Hematopoietic multipotent progenitor cell treated with erythropoietin and hydrocortisone succinate and interleukin-3 and kit ligand, for 8 days (in vitro differentiated cells): Measurements from ENCODE around the gene MIA.
"Not testable (repeated sequence)": the region's sequence is repeated elsewhere in the genome, so short reads cannot be mapped to it uniquely, and the experiment has no call there.

Source experiments
- DNase-seq: peaks from one replicate; pipeline ENCODE4 v3.0.0-alpha.2; 2015

Gene MIA

DNA sequence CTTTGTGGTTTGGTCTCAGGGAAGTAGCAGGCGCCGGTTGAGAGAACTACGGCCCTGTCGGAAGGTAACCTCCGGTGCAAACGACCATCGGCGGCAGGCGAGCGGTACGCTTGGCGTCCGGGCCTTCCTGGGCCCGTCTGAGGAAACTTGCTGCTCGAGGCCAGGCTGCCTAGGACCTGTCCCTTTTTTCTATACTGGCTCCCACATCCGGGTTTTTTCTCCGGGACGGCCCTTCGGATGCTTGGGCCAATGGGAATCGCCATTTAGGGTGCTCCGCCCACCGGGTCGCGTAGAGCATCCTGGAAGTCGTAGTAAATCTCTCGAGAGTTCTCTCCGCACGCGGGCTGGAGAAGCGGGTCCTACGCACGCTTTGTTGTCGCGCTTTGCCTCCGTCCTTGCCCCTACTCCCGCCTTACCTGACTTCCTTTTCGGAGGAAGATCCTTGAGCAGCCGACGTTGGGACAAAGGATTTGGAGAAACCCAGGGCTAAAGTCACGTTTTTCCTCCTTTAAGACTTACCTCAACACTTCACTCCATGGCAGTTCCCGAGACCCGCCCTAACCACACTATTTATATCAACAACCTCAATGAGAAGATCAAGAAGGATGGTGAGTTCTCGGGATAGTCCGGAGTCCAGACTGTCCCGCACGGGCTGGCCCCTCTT lies 24.3 kb upstream of the MIA start, which contains the start of gene SNRPA:
TSS of gene SNRPA (plus strand) at position 330 of the 664 bp plus-strand sequence. CDS start at position 536, 206 bp downstream.
- DNase-seq, result peak; percentile 99

DNA sequence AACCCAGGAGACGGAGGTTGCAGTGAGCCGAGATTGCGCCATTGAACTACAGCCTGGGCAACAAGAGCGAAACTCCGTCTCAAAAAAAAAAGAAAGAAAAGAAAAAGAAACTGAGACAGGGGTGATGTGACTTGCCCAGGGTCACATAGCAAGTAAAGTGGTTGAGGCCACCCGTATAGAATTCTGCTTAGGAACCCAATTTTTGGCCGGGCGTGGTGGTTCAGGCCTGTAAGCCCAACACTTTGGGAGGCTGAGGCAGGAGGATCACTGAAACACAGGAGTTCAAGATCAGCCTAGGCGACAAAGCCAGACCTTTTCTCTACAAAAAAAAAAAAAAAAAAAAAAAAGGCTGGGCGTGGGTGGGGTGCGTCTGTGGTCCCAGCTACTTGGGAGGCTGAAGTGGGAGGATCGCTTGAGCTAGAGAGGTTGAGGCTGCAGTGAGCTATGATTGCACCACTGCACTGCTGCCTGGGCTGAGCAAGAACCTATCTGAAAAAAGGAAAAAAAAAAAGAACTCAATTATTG lies 23.0 kb upstream of the MIA start:
- peak; percentile 44 for DNase-seq

DNA sequence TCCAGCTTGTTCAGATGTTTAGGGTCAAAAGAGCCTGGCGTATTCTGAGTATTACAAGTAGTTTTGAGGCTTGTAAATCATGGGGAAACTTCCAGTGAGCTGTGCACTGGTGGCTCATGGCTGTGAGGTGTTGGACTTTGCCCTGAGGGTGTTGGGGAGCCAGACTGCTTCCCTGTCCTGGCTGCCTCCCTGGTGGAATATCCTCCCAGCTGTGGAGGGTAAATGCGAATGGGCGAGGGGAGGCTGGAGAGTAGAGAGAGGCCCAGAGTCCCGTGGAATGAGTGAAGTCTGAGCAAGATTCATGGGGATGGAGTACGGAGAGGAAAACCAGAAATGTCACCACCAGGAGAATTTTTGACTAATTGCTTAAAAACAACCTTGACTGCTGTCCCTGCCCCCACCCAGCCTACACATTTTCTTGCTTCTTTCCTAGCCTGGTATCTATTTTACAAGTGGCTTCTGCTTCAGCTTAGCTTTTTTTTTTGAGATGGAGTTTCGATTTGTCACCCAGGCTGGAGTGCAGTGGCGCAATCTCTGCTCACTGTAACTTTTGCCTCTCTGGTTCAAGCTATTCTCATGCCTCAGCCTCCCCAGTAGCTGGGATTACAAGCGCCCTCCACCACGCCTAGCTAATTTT lies 20.6 kb upstream of the MIA start:
- no peak for DNase-seq

DNA sequence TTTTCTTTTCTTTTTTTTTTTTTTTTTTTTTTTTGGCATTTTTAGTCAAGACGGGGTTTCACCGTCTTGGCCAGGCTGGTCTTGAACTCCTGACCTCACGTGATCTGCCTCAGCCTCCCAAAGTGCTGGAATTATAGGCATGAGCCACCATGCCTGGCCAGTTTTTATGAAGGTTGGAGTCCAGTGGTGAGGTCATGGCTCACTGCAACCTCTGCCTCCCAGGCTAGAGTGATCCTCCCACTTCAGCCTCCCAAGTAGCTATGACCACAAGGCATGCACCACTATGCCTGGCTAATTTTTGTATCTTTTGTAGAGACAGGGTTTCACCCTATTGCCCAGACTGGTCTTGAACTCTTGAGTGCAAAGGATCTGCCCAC lies 20.1 kb upstream of the MIA start:
- no peak for DNase-seq

DNA sequence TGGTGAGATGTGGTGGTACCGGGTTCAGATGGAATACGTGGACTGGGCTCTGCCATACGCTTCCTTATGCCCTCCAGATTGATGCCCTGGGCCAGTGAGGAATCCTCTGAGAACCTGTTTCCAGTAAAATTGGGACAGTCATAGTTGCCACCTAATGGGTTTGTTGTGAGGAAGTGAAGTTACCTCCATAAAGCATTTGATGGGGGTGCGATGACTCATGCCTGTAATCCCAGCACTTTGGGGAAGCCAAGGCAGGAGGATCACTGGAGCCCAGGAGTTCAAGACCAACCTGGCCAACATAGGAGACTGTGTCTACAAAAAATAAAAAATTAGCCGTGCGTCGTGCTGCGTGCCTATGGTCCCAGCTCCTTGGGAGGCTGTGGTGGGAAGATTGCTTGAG lies 19.5 kb upstream of the MIA start:
- DNase-seq, result no peak

DNA sequence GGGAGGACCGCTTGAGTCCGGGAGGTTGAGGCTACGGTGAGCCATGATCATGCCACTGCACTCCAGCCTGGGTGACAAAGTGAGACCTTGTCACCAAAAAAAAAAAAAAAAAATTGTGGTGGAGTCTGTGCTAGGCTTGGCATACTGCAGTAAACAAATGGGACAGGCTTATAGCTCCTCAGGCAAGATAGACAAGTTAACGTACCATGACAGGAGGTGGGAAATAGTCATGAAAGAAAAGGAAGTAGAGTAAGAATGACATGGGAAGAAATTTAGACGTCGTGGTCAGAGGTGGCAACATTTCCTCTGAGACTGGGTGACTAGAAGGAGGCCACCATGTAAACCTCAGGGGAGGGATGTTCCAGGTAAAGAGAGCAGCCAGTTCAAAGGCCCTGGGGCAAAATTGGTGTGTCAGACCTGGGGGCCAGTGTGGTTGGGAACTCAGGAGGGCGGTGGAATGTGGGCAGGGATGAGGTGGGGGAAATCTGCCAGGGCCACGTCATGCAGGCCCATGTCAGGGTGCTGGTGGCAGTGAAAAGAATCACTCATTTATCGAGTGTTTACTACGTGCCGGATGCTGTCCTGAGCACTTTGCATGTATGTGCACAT lies 18.7 kb upstream of the MIA start:
- no peak for DNase-seq

DNA sequence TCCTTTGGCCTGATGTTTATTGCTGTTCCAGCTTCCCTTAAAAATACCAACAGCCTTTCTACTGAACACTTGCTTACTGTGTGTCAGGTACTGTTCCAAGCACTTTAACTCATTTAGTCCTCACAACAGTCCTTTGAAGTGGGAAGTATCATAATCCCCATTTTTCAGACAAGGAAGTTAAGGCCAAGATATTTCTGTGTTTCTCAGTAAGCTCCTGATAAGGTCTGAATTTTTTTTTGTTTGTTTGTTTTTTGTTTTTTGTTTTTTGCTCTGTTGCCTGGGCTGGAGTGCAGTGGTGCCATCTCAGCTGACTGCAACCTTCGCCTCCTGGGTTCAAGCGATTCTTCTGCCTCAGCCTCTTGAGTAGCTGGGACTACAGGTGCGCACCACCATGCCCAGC lies 16.8 kb upstream of the MIA start:
- DNase-seq, result no peak

DNA sequence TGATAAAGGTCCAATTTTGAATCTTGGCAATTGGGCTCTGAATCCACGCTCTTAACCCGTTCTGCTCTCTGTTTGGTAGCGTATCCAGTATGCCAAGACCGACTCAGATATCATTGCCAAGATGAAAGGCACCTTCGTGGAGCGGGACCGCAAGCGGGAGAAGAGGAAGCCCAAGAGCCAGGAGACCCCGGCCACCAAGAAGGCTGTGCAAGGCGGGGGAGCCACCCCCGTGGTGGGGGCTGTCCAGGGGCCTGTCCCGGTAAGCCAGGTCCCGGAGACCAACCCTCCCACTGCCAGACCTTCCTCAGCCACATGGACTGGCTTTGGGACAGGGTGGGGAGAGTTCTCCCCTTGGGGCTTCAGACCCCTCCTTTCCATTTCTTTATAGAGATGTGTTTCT lies 16.0 kb upstream of the MIA start:
- DNase-seq, result no peak

DNA sequence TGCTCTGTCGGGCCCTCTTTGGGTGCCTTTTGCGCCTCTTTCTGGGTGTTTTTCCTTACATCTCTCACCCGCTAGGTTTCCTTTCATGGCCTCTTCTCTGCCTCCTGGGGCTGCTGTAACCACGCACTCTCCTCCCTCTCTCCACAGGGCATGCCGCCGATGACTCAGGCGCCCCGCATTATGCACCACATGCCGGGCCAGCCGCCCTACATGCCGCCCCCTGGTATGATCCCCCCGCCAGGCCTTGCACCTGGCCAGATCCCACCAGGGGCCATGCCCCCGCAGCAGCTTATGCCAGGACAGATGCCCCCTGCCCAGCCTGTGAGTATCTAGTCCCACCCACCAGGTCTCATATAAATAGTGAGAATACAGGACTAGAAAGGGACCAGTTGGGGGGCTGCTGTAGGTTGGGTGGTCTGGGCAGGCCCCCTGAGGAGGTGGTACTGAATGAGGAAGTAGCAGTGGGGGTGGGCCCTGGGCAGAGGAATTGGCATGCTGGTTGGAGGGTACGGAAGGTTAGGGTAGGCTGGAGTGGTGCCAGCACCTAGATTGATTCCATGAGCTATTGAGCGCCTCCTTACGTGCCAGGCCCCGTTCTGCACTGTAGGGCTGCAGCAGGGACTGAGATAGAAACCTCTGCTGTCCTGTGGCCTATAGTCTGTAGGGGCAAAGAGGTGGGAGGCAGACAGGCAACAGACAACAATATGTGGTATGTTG lies 12.4 kb upstream of the MIA start:
- no peak for DNase-seq

DNA sequence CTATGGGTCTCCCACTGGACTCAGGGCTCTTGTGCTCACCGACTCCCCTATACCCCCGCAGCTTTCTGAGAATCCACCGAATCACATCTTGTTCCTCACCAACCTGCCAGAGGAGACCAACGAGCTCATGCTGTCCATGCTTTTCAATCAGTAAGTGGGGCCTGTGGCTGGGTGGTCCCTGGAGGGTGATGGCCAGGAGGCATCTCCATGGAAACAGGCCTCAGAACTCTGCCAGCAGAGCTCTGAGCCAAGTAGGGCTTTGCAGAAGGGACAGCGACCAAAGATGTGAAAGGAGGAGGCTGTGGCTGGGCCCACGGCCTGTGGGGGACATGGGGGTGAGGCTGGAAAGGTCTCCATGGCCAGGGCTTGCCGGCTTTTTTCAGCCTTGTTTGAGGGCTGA lies 11.8 kb upstream of the MIA start:
- DNase-seq, result no peak

DNA sequence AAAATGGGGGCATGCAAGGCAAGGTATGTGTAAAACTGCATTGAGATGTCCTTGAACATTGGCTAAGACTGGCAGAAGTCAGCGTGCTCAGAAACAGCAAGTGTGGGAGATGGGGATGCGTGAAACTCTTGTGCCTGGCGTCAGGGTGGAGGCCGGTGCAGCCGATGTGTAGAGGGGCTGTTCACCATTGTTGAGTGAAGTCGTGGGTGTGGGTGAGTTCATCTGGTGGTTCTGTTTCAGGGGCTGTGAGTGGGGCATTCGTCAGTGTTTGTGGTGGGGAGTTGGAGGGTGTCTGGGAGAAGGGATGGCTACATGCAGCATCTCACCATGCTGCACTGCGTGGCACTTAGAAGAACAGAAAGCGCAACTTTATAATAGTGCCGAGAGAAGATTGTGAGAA lies 11.4 kb upstream of the MIA start:
- DNase-seq, result no peak

DNA sequence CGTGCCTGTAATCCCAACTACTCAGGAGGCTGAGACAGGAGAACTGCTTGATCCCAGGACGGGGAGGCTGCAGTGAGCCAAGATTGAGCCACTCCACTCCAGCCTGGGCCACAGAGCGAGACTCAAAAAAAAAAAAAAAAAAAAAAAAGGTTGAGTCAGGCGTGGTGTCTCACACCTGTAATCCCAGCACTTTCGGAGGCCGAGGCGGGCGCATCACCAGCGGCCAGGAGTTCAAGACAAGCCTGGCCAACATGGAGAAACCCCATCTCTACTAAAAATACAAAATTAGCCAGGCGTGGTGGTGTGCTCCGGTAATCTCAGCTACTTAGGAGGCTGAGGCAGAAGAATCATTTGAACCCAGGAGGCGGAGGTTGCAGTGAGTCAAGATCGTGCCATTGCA lies 8.9 kb upstream of the MIA start:
- not testable (repeated sequence) for DNase-seq

DNA sequence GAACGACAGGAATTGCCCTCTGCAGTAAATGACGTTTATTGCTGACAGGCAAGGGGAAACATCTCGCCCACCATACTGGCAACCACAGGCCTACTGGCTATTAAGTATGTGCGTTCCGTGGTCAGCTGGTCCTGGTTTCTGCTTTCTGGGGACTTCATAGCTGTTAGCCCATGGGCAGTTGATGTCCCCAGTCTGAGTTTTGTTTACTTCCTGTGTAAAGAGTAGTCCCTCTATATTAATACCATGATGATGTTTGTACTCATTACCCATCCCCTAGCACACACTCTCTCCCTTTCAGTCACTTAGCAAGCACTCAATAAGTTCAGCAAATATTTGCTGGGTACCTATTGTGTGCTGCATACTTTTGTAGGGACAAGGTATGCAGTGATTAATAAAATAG lies 6.5 kb upstream of the MIA start:
- no peak for DNase-seq

DNA sequence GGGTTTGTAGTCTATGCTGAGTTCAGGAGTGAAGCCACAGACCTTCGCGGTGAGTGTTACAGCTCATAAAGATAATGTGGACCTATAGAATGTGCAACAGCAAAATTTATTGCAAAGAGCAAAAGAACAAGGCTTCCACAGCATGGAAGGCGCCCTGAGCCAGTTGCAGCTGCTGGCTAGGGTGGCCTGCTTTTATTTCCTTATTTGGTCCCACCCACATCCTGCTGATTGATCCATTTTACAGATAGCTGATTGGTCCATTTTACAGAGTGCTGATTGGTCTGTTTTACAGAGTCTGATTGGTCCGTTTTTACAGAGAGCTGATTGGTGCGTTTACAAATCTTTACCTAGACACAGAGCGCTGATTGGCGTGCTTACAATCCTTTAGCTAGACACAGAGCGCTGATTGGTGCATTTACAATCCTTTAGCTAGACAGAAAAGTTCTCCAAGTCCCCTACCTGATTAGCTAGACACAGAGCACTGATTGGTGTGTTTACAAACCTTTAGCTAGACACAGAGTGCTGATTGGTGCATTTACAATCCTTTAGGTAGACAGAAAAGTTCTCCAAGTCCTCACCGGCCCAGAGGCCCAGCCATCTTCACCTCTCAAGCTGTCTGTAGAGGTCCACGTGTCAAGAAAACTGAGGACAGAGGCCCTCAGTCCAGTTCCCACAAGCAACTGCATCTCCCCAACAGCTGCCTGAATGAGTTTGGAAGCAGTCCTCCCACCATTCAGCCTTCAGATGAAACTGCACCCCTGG lies 4.0 kb upstream of the MIA start:
- peak; percentile 55 for DNase-seq

DNA sequence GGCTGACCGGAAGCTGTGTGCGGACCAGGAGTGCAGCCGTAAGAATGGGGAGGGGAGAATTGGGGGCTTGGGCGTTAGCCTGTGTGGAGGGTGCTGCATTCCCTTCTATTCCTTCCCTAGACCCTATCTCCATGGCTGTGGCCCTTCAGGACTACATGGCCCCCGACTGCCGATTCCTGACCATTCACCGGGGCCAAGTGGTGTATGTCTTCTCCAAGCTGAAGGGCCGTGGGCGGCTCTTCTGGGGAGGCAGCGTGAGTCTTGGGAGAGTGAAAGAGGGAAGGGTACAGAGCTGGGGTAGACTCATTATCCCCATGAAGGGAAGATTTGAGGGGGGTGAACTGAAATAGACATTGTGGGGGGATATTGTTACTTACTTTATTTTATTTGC lies 306 bp downstream of the MIA start:
- DNase-seq, result no peak

DNA sequence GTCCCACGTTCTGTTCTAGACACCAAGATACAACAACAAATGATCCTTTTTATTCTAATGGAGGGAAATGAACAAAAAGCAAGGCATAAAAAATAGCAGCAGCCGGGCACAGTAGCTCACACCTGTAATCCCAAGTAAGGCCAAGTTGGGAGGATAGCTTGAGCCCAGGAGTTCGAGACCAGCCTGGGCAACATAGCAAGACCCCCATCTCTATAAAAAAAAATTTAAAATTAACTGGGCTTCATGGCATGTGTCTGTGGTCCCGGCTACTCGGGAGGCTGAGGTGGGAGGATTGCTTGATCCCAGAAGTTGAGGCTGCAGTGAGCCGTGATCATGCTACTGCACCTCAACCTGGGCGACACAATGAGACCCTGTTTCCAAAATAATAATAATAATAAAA lies 1.0 kb downstream of the MIA start:
- DNase-seq, result no peak

DNA sequence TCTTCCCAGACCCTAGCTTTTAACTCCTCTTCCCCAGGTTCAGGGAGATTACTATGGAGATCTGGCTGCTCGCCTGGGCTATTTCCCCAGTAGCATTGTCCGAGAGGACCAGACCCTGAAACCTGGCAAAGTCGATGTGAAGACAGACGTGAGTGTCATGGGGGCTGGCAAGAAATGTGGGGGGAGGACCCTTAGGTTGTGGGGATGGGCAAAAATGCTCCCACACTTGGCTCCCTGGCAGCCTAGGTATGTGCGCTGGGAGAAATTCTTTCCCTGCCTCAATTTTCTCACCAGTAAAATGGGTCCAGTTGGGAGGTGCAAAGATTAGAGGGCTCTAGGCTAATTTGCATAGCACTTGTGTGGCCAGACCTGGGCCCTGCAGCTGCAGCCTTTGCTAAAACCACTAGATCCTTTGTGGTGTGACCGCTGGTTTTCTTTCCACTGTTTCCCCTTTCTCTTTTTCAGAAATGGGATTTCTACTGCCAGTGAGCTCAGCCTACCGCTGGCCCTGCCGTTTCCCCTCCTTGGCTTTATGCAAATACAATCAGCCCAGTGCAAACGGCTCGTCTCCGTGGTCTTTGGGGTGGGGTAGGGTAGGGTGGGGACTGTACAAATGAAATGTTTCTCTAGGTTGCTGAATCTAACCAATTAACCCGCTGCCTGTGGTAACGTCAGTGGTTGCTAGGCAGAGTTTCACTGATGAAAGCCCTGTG lies 1.8 kb downstream of the MIA start:
- DNase-seq, result peak; percentile 97

DNA sequence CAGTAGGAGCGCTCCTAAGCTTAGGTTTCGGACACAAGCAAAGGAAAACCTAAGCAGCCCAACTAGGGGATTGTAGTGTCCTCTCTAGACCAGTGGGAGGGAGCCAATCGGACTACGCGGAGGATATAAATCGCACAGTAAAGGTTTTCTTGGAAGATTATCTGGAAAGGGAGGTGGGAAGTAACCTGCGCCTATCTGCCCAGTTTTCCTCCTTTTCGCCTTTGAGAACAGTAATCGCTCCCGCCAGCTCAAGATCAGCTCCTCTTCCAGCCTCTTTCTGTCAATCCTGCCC lies 2.3 kb downstream of the MIA start:
- no peak for DNase-seq

DNA sequence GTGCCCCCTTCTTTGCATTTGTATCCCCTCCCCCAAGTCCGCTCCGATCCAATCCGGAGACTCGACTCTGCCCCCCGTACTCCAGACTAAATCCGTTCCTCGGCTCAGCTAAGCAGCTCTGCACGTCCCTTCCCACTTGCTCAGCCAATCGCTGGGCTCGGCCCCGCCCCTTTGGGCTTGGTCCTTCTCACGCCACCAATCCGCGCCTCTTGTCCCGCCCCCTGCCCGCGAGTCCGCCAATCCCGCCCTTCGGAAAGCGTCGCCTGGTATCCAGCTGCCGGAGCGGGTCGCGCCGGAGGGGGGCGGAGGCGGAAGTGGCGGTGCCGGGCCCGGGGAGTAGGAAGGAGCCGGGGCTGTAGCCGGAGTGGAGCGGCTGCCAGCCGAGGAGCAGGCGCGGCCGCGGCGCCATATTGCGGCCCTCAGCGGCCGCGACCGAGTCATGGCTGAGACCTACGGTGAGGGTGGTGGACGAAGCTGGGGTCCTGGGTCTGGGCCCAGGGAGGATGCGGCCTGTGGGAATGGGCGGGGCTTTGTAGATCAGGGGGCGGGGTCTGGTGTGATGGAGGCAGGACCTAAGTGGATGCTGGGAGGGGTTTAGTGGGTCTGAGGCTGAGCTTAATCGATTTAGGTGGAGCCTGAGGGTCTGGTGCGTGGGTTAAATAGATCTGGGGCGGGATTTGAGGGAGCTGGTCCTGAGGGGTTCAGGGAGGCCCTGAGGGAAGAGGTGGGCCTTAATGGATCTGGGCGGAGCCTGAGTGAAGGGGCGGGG lies 2.8 kb downstream of the MIA start, which contains the start of gene RAB4B:
TSS of gene RAB4B (plus strand) at position 311 of the 769 bp plus-strand sequence. CDS start at position 440, 129 bp downstream.
- peak; percentile 99 for DNase-seq

DNA sequence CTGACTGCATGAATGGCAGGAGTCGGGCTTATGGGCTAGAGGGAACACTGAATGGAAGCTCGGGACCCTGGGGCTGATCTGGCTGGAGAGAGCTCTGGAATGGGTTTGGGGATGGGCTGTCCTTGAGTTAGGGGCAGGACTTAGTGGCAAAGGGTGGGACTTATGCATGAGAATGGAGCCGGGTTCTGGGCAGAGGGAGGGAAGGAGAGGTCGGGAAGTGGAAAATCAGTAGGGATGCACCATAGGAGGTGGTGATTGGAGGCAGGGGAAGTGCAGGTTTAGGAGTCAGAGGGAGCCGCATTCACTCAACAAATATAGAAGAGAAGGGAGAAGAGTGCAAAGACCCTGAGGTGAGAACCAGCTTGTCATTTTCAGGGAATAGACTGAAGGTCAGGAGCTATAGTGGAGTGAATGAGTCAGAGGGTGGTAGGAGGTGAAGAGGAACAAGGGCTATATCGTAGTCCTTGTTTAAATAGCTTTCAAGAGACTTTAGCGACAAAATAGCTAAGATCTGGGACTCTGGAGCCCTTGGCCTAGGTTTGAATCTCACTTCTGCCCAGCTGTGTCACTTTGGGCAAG lies 3.5 kb downstream of the MIA start:
- no peak for DNase-seq

DNA sequence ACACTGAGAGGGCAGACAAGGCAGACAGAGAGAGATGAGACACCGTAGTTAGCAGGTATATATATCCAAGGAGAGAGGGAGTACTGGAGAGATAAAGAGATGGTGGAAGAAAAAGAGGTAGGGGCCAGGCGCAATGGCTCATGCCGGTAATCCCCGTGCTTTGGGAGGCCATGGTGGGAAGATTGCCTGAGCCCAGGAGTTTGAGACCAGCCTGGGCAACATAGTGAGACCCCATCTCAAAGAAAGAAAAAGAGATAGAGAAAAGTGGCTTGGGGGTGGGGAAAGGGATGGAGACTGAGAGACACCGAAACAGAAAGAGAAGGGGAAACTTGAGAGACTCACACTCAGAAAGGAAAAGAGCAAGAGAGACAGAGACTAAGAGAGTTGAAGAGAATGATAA lies 5.3 kb downstream of the MIA start:
- no peak for DNase-seq
